ENCODE data around the gene SHCBP1L.

SHCBP1L gene

GRCh38 chr1:182939413-182939812 lies 13.6 kb downstream of the SHCBP1L start:
- TF ChIP-seq CTCF (conservative IDR thresholded peaks at IDR 0.05) = no peak
- H3K27ac ChIP-seq = no peak overlapping the region

- H3K27ac ChIP-seq = no peak overlapping the region
- TF ChIP-seq CTCF (conservative IDR thresholded peaks at IDR 0.05) = no peak
These were observed 17.2 kb downstream of the SHCBP1L start for GRCh38 chr1:182935716-182936115.

GRCh38 chr1:182930985-182931384 lies 22.0 kb downstream of the SHCBP1L start:
- no peak overlapping the region for H3K27ac ChIP-seq
- no peak for TF ChIP-seq CTCF (conservative IDR thresholded peaks at IDR 0.05)

- H3K27ac ChIP-seq = no peak overlapping the region
These were observed 25.1 kb downstream of the SHCBP1L start for GRCh38 chr1:182927693-182928433.

GRCh38 chr1:182925661-182926060 lies 27.3 kb downstream of the SHCBP1L start:
- no peak overlapping the region for H3K27ac ChIP-seq
- TF ChIP-seq CTCF (conservative IDR thresholded peaks at IDR 0.05) = no peak

More at GRCh38 chr1:182927693-182928433, 25.1 kb downstream of the SHCBP1L start:
- TF ChIP-seq CTCF (conservative IDR thresholded peaks at IDR 0.05) = no peak

- no peak for TF ChIP-seq CTCF (conservative IDR thresholded peaks at IDR 0.05)
- no peak overlapping the region for H3K27ac ChIP-seq
These were observed 35.6 kb downstream of the SHCBP1L start for GRCh38 chr1:182917378-182917777.

- no peak for TF ChIP-seq CTCF (conservative IDR thresholded peaks at IDR 0.05)
- no peak overlapping the region for H3K27ac ChIP-seq
These were observed 39.6 kb downstream of the SHCBP1L start for GRCh38 chr1:182913401-182913800.
